H1 (cell line): ENCODE results near the gene WNT3A. TPM values are rescaled to one million over a fixed set of nuclear protein-coding genes. Genes with fewer than 3 reads are reported as not detected.

ENCODE experiments used
- CTCF ChIA-PET: fragments of 300-600 bp; sonication (Branson Sonifier 250); formaldehyde crosslinking; loops from one replicate; lab custom pipeline; 2021; ENCODE audit not compliant: partially characterized antibody; lab: Charles Lee
- POLR2A ChIA-PET: fragments of 300-600 bp; sonication (Branson Sonifier 250); formaldehyde crosslinking; loops from one replicate; lab custom pipeline; 2021; ENCODE audit warnings: inconsistent platforms; ENCODE audit not compliant: partially characterized antibody; lab: Charles Lee
- DNase-seq, 2 experiments: peaks; one replicate each; pipeline versions ENCODE4 v3.0.0 to v3.0.0-alpha.2; 2010 to 2022; ENCODE audit warnings: low spot score in 2 of 2, low read depth in 1 of 2, mixed read lengths in 1 of 2
- FAIRE-seq: peaks from 2 replicates; lab custom pipeline; 2011; peaks lifted over from hg19 to GRCh38; lab: Jason Lieb, UNC
- H2AFZ ChIP-seq: 2 replicates; pipeline ENCODE4 v1.8.1; 2012; ENCODE audit warnings: low read length, inconsistent platforms
- H2AK5ac ChIP-seq: 2 replicates; pipeline ENCODE4 v1.6.1; 2013; ENCODE audit warnings: low read depth, low read length
- H2BK120ac ChIP-seq: replicated peaks from 2 replicates; pipeline ENCODE3; 2013; ENCODE audit warnings: low read depth, low read length, inconsistent platforms
- H2BK12ac ChIP-seq: 2 replicates; pipeline ENCODE4 v1.6.1; 2013; ENCODE audit warnings: low read depth, low read length
- H2BK15ac ChIP-seq: 2 replicates; pipeline ENCODE4 v1.6.1; 2013; ENCODE audit warnings: low read length
- H2BK20ac ChIP-seq: 2 replicates; pipeline ENCODE4 v1.6.1; 2013; ENCODE audit warnings: low read length
- H2BK5ac ChIP-seq: 2 replicates; pipeline ENCODE4 v1.6.1; 2013; ENCODE audit warnings: low read depth, low read length
- H3K14ac ChIP-seq: 2 replicates; pipeline ENCODE4 v1.6.1; 2013; ENCODE audit warnings: inconsistent platforms; ENCODE audit not compliant: insufficient read length
- H3K18ac ChIP-seq: 2 replicates; pipeline ENCODE4 v1.6.1; 2013; ENCODE audit warnings: low read length; ENCODE audit errors: extremely low read depth
- H3K23ac ChIP-seq: 2 replicates; pipeline ENCODE4 v1.6.1; 2013; ENCODE audit warnings: inconsistent platforms; ENCODE audit not compliant: insufficient read length
- H3K23me2 ChIP-seq: 2 replicates; pipeline ENCODE4 v1.6.1; 2013; ENCODE audit warnings: low read depth, low read length
- H3K27ac ChIP-seq: 2 replicates; pipeline ENCODE4 v1.6.1; 2011; ENCODE audit warnings: low read depth, low read length, inconsistent platforms
- H3K27me3 ChIP-seq, 4 experiments: replicated peaks in 1 of 4; 1 replicate in 1 of 4; 2 replicates in 3 of 4; pipeline versions ENCODE4 v1.6.1 to v1.8.1; 2011 to 2013; ENCODE audit warnings: low read length in 3 of 4, mild to moderate bottlenecking in 3 of 4, inconsistent platforms in 2 of 4, mixed read lengths in 2 of 4, moderate library complexity in 1 of 4; ENCODE audit not compliant: control insufficient read depth in 3 of 4, insufficient read depth in 3 of 4; ENCODE audit errors: extremely low read depth in 1 of 4
- H3K36me3 ChIP-seq, 4 experiments: 2 replicates each; pipeline versions ENCODE4 v1.6.1 to v1.8.1; 2011 to 2013; ENCODE audit warnings: mild to moderate bottlenecking in 4 of 4, low read length in 3 of 4, moderate library complexity in 2 of 4, control low read depth in 1 of 4, inconsistent platforms in 1 of 4; ENCODE audit not compliant: insufficient read depth in 4 of 4, control insufficient read depth in 2 of 4
- H3K4ac ChIP-seq: replicated peaks from 2 replicates; pipeline ENCODE3; 2013; ENCODE audit warnings: low read length, low read depth, mixed read lengths, inconsistent platforms; ENCODE audit not compliant: insufficient read length
- H3K4me1 ChIP-seq, 4 experiments: replicated peaks in 1 of 4; 1 replicate in 1 of 4; 2 replicates in 3 of 4; pipeline versions ENCODE4 v1.6.1 to v1.8.1; 2011 to 2013; ENCODE audit warnings: low read length in 3 of 4, inconsistent platforms in 2 of 4, mixed read lengths in 1 of 4; ENCODE audit not compliant: insufficient read depth in 4 of 4, control insufficient read depth in 3 of 4
- H3K4me2 ChIP-seq, 2 experiments: 2 replicates each; pipeline versions ENCODE4 v1.6.1 to v1.8.1; 2011 to 2013; ENCODE audit warnings: low read depth in 2 of 2, low read length in 2 of 2, control low read depth in 1 of 2, inconsistent platforms in 1 of 2, mild to moderate bottlenecking in 1 of 2; ENCODE audit not compliant: insufficient read depth in 1 of 2
- H3K4me3 ChIP-seq, 4 experiments: fragments of 200-600, 300-600 bp in 1 of 4; sonication (generic), shearing (Covaris generic), sonication (Bioruptor Twin) in 1 of 4; 2 replicates each; pipeline versions ENCODE4 v1.5.1 to v1.8.1; 2011 to 2016; ENCODE audit warnings: low read length in 4 of 4, low read depth in 3 of 4, control low read depth in 2 of 4, inconsistent platforms in 2 of 4, mild to moderate bottlenecking in 2 of 4, mixed read lengths in 1 of 4, moderate library complexity in 1 of 4; ENCODE audit not compliant: insufficient read depth in 2 of 4; ENCODE audit errors: extremely low read depth in 1 of 4
- H3K56ac ChIP-seq: replicated peaks from 2 replicates; pipeline ENCODE3; 2013; ENCODE audit warnings: low read depth, mild to moderate bottlenecking, mixed read lengths, low read length, inconsistent platforms; ENCODE audit not compliant: insufficient read length
- H3K79me1 ChIP-seq: 2 replicates; pipeline ENCODE4 v1.6.1; 2013; ENCODE audit warnings: low read depth, low read length, control low read depth
- H3K79me2 ChIP-seq, 2 experiments: 2 replicates each; pipeline versions ENCODE4 v1.6.1 to v1.8.1; 2012 to 2013; ENCODE audit warnings: low read length in 2 of 2, mild to moderate bottlenecking in 2 of 2, inconsistent platforms in 1 of 2; ENCODE audit not compliant: insufficient read depth in 2 of 2, control insufficient read depth in 1 of 2
- H3K9ac ChIP-seq, 4 experiments: replicated peaks in 1 of 4; 1 replicate in 1 of 4; 2 replicates in 3 of 4; pipeline versions ENCODE4 v1.6.1 to v1.8.1; 2011 to 2013; ENCODE audit warnings: low read depth in 3 of 4, low read length in 3 of 4, control low read depth in 2 of 4, mild to moderate bottlenecking in 2 of 4, moderate library complexity in 2 of 4, inconsistent platforms in 1 of 4; ENCODE audit errors: extremely low read depth in 1 of 4
- H3K9me3 ChIP-seq, 2 experiments: 2 replicates each; pipeline versions ENCODE4 v1.6.1 to v1.8.1; 2012 to 2013; ENCODE audit warnings: mild to moderate bottlenecking in 2 of 2, moderate library complexity in 2 of 2, control low read depth in 1 of 2, inconsistent platforms in 1 of 2, low read depth in 1 of 2, low read length in 1 of 2, mixed read lengths in 1 of 2; ENCODE audit not compliant: insufficient read depth in 2 of 2
- H4K20me1 ChIP-seq, 2 experiments: replicated peaks in 1 of 2; 2 replicates each; pipeline versions ENCODE3 to v1.8.1; 2011 to 2013; ENCODE audit warnings: inconsistent platforms in 2 of 2, low read length in 2 of 2, mild to moderate bottlenecking in 1 of 2; ENCODE audit not compliant: insufficient read depth in 2 of 2, control insufficient read depth in 1 of 2
- H4K5ac ChIP-seq: 2 replicates; pipeline ENCODE4 v1.6.1; 2013; ENCODE audit warnings: low read length, low read depth, mixed read lengths, inconsistent platforms; ENCODE audit not compliant: insufficient read length
- H4K8ac ChIP-seq: 2 replicates; pipeline ENCODE4 v1.8.0; 2013; ENCODE audit warnings: mild to moderate bottlenecking, moderate library complexity, low read length, inconsistent platforms; ENCODE audit not compliant: insufficient read depth; ENCODE audit errors: extremely low read depth
- H4K91ac ChIP-seq: replicated peaks from 2 replicates; pipeline ENCODE3; 2013; ENCODE audit warnings: low read length, mixed read lengths, inconsistent platforms; ENCODE audit not compliant: insufficient read length
- CHD1 ChIP-seq: IDR thresholded peaks from 2 replicates; pipeline ENCODE4 v1.6.1; 2012; ENCODE audit warnings: low read depth, low read length, improper control_type of control experiment
- POLR2AphosphoS5 ChIP-seq: IDR thresholded peaks from 2 replicates; pipeline ENCODE4 v1.6.1; 2011; ENCODE audit warnings: low read depth, low read length
- TCF12 ChIP-seq: IDR thresholded peaks from 2 replicates; pipeline ENCODE4 v1.6.1; 2011; ENCODE audit warnings: low read depth, mild to moderate bottlenecking, low read length
- WGBS, 2 experiments: shearing (Covaris generic) in 1 of 2; methylation state at CpG; one replicate each; pipeline versions ENCODE4 v1.1.6 to v1.1.7; 2013 to 2015; ENCODE audit warnings: low lambda C conversion rate in 2 of 2, mixed read lengths in 2 of 2, inconsistent platforms in 1 of 2, low coverage in 1 of 2, missing lambda C conversion rate in 1 of 2; ENCODE audit not compliant: insufficient replicate concordance in 2 of 2, insufficient coverage in 1 of 2, insufficient read length in 1 of 2; ENCODE audit errors: extremely low coverage in 1 of 2, missing lambda C conversion rate in 1 of 2; 5-methylcytosine and 5-hydroxymethylcytosine counted together
- polyA plus RNA-seq, 7 experiments: library from polyadenylated mRNA; depleted of rRNA in 3 of 7; stranded (reverse) in 5 of 7; unstranded in 2 of 7; fragments of >200 nt in 5 of 7; fragments of 200-250 nt in 2 of 7; gene quantifications; 1 replicate in 5 of 7; 2 replicates in 1 of 7; 4 replicates in 1 of 7; pipeline versions ENCODE4 v1.2.1 to v1.2.3, GENCODE V29; 2011 to 2013; ENCODE audit warnings: missing spikeins in 2 of 7, mixed read lengths in 2 of 7
- total RNA-seq: library from RNA; stranded (reverse); fragmentation: NEBNext Ultra II Directional; extraction: Animal tissue kit (Norgen Biotek cat#: 25700); gene quantifications from 2 replicates; pipeline ENCODE4 v1.2.1, GENCODE V29; 2021
- TF ChIP-seq, protein P1 (sequence below), 3 experiments: IDR thresholded peaks; 1 replicate in 2 of 3; 2 replicates in 1 of 3; pipeline versions ENCODE4 v1.5.1 to v1.6.1; 2011; ENCODE audit warnings: low read length in 3 of 3, mild to moderate bottlenecking in 3 of 3, inconsistent platforms in 2 of 3, low read depth in 1 of 3, moderate library complexity in 1 of 3; ENCODE audit not compliant: insufficient read depth in 1 of 3; ENCODE audit errors: control extremely low read depth in 1 of 3

Gene WNT3A
- total and polyA plus RNA-seq, 2 of the 8 experiments (the other 6 are each of a cell fraction or from before 2014, with no cell fraction given): 0.08 to 0.19 TPM

DNA sequence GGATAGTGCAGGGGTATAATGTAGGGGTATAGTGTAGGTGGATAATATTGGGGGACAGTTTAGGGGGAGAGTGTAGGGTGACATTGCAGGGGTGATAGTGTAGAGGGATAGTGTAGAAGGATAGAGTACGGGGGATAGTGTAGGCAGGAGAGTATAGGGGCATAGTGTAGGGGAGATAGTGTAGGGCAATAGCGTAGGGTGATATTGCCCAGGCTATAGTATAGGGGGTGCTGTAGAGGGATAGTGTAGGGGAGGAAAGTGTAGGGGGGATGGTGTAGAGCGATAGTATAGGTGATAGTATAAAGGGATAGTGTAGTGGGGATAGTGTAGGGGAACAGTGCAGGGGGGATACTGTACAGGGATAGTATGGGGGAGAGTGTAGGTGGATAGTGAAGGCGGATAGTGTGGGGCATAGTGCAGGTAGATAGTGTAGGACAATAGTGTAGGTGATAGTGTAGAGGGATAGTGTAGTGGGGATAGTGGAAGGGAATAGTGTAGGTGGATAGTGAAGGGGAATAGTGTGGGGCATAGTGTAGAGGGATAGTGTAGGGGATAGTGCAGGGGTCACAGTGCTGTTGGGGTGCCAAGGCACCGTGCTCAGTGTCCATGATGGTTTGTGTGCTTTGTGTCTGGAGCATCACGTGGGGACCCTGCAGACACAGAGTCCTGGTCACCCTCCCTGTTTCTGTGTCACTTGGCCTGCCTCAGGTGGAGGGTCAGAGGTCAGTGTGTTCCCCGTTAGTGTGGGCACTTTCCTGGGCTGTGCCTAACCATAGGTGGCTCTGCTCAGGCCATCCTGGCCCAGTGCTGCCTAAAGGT lies 65.2 kb downstream of the WNT3A start:
- Histone ChIP-seq H3K23ac (no peak overlapping the region), H3K79me1 (no peaks in the 10 kb centered on the region), H3K27ac (no peak overlapping the region), H2AFZ (no peak overlapping the region), H2BK15ac (no peak overlapping the region), H3K23me2 (peaks cover 26% of the 10 kb centered on the region; the same call in 1 of the 2 replicates), H3K4ac (no peak overlapping the region), H4K5ac (no peak overlapping the region), H3K36me3 (no peaks in the 10 kb centered on the region), H3K14ac (no peak overlapping the region), H2BK12ac (no peak overlapping the region), H4K20me1 (peaks cover 2 to 21% of the 10 kb centered on the region in 2 experiments), H3K9ac (no peak overlapping the region)
- FAIRE-seq: no peak
- 0 out of 2 replicates have a peak, but pooled peaks have one; percentile 21 for TF ChIP-seq TCF12
- TF ChIP-seq, protein P1, sequence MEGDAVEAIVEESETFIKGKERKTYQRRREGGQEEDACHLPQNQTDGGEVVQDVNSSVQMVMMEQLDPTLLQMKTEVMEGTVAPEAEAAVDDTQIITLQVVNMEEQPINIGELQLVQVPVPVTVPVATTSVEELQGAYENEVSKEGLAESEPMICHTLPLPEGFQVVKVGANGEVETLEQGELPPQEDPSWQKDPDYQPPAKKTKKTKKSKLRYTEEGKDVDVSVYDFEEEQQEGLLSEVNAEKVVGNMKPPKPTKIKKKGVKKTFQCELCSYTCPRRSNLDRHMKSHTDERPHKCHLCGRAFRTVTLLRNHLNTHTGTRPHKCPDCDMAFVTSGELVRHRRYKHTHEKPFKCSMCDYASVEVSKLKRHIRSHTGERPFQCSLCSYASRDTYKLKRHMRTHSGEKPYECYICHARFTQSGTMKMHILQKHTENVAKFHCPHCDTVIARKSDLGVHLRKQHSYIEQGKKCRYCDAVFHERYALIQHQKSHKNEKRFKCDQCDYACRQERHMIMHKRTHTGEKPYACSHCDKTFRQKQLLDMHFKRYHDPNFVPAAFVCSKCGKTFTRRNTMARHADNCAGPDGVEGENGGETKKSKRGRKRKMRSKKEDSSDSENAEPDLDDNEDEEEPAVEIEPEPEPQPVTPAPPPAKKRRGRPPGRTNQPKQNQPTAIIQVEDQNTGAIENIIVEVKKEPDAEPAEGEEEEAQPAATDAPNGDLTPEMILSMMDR (IDR thresholded peaks at IDR 0.05; ENCODE audit: control extremely low read depth in 1 of 3, insufficient read depth in 1 of 3, low read depth in 1 of 3, low read length in 3 of 3): peak in 1 of 3 experiments; percentile 21; a peak in 2 of 4 replicates
- no peak for TF ChIP-seq CHD1
- peak; percentile 93 for TF ChIP-seq POLR2AphosphoS5
- TF ChIP-seq, all 59 proteins: peak for 3
- Histone ChIP-seq H2BK20ac (no peak overlapping the region), H2AK5ac (no peak overlapping the region), H3K79me2 (no peaks in the 10 kb centered on the region), H3K27me3 (peaks cover 24 to 90% (median 85%) of the 10 kb centered on the region in 4 experiments), H3K9me3 (no peaks in the 10 kb centered on the region), H3K4me3 (no peak overlapping the region), H3K18ac (no peak overlapping the region), H2BK5ac (no peak overlapping the region), H4K91ac (no peak overlapping the region), H3K4me2 (no peak overlapping the region), H2BK120ac (no peak overlapping the region), H4K8ac (no peak overlapping the region; the same call in 1 of the 2 replicates), H3K4me1 (peaks cover 0 to 8% (median 0%) of the 10 kb centered on the region in 4 experiments; a peak in 2 of 7 replicates), H3K56ac (no peak overlapping the region)
- no peak for DNase-seq
- ChIA-PET CTCF (interaction anchor here (2.0 to 6.2 kb wide), 3 partner anchors 11 to 68 kb away, joined by 8 to 115 read pairs (median 14); partner anchors contain the start of gene WNT3A), POLR2A (no interaction called here)
- WGBS, 2 experiments: 59 to 100% methylated on average over 2 to 7 of the region's 7 CpGs
